ENCODE results near the gene DLGAP1.

Gene DLGAP1

DNA sequence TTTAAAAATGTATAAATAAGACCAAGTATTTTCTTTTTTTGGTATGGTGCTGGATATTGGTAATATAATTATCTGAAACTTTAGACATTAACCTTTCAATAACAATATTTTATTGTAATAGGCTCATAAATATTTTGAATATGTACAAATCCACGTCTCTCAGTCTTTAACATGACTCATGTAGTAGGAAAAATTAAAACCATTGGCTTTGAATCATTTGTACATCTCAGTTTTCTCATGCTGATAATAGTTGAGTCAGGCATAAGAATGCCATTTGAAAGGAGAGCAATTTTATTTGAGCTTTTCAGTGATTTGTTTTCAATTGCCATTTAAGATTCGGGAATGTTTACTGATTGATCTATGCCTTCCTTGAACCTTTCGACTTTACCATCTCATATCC is 640.3 kb downstream of the DLGAP1 start:
- TF ChIP-seq, protein P1, sequence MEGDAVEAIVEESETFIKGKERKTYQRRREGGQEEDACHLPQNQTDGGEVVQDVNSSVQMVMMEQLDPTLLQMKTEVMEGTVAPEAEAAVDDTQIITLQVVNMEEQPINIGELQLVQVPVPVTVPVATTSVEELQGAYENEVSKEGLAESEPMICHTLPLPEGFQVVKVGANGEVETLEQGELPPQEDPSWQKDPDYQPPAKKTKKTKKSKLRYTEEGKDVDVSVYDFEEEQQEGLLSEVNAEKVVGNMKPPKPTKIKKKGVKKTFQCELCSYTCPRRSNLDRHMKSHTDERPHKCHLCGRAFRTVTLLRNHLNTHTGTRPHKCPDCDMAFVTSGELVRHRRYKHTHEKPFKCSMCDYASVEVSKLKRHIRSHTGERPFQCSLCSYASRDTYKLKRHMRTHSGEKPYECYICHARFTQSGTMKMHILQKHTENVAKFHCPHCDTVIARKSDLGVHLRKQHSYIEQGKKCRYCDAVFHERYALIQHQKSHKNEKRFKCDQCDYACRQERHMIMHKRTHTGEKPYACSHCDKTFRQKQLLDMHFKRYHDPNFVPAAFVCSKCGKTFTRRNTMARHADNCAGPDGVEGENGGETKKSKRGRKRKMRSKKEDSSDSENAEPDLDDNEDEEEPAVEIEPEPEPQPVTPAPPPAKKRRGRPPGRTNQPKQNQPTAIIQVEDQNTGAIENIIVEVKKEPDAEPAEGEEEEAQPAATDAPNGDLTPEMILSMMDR (IDR thresholded peaks at IDR 0.05; ENCODE audit: low read depth, low read length) = no peak
- Histone ChIP-seq H3K36me3 (no peaks in the 10 kb centered on the region), H3K27me3 (no peaks in the 10 kb centered on the region), H3K4me1 (no peaks in the 10 kb centered on the region), H3K9me3 (no peaks in the 10 kb centered on the region), H3K4me3 (ENCODE audit: low read depth, low read length) (no peak overlapping the region)
- no peak for DNase-seq

DNA sequence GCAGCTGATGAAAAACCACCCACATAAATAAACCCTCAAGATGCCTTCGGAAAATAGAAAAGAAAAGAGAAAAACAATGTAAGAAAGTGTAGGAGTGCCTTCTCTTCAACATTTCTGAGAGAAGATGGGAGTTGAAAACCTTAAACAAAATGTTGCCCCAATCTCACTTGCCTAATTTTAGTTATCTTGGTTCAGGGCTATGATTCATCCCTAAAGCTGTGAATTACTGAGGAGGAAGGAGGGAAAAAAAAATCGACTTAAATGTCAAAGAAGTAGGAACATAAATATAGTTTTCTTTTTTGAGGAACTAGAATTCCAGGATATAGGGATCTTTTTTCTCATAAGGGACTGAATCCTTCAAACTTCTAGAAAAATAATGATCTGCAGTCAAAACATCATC is 644.8 kb downstream of the DLGAP1 start:
- no peak overlapping the region for H3K4me3 ChIP-seq (ENCODE audit: low read depth, low read length)
- H3K27me3 ChIP-seq = no peaks in the 10 kb centered on the region
- no peak for DNase-seq

DNA sequence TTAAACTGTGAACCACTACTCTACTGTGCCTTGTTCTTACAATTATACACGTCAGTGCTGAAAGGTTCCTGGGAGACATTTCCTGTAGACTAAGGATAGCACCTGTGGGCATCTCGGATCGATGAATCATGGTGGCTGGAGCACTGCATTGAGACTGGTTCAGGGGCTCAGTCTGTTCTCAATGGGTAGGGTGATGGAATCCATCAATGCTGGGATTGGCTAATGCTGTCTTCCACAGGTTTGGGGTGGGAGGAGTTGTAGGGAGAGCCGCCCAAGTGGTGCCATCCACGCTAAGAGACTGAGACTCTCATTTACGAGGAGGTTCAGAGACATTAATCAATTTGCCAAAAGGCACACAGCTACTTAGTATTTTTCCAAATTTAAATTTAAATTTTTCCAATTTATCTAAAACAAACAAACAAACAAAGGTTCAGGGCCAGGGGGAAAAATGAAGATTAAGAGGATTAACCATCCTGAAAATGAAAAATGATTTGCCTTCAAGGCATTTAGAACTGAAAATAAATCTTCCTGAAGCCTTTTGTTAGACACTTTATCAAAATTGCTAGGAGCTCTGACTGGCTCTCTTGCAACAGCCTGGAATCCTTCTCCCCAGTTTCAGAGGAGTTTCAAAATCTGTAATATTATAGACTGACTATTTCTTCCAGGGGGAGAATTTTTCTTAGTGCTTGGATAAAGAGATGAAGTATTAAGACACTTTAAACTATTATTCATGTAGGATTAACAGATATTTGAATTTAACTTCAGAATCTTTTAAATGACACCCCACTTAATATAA is 645.9 kb downstream of the DLGAP1 start:
- H3K9me3 ChIP-seq = no peaks in the 10 kb centered on the region
- TF ChIP-seq, protein P1 (IDR thresholded peaks at IDR 0.05; ENCODE audit: low read depth, low read length) = no peak
- no peaks in the 10 kb centered on the region for H3K36me3 ChIP-seq
- DNase-seq = no peak
- H3K27me3 ChIP-seq = no peaks in the 10 kb centered on the region
- no peaks in the 10 kb centered on the region for H3K4me1 ChIP-seq
- H3K4me3 ChIP-seq (ENCODE audit: low read depth, low read length) = no peak overlapping the region

More for the DNA sequence above, 644.8 kb downstream of the DLGAP1 start:
- H3K4me1 ChIP-seq = no peaks in the 10 kb centered on the region
- TF ChIP-seq, protein P1 (IDR thresholded peaks at IDR 0.05; ENCODE audit: low read depth, low read length) = no peak
- no peaks in the 10 kb centered on the region for H3K9me3 ChIP-seq
- no peaks in the 10 kb centered on the region for H3K36me3 ChIP-seq

- Histone ChIP-seq H3K4me1 (no peaks in the 10 kb centered on the region), H3K27me3 (no peaks in the 10 kb centered on the region), H3K36me3 (no peaks in the 10 kb centered on the region), H3K9me3 (no peaks in the 10 kb centered on the region), H3K4me3 (ENCODE audit: low read depth, low read length) (no peak overlapping the region)
- TF ChIP-seq, protein P1 (IDR thresholded peaks at IDR 0.05; ENCODE audit: low read depth, low read length) = no peak
- DNase-seq = no peak
Measured at GRCh38 chr18:3806656-3807055, 648.5 kb downstream of the DLGAP1 start.

GRCh38 chr18:3804336-3804735 is 650.8 kb downstream of the DLGAP1 start:
- Histone ChIP-seq H3K4me1 (no peaks in the 10 kb centered on the region), H3K4me3 (ENCODE audit: low read depth, low read length) (no peak overlapping the region), H3K9me3 (no peaks in the 10 kb centered on the region), H3K36me3 (no peaks in the 10 kb centered on the region), H3K27me3 (no peaks in the 10 kb centered on the region)
- no peak for DNase-seq
- TF ChIP-seq, protein P1 (IDR thresholded peaks at IDR 0.05; ENCODE audit: low read depth, low read length) = no peak

- no peaks in the 10 kb centered on the region for H3K4me1 ChIP-seq
- DNase-seq = no peak
- no peaks in the 10 kb centered on the region for H3K27me3 ChIP-seq
- H3K9me3 ChIP-seq = no peaks in the 10 kb centered on the region
- H3K36me3 ChIP-seq = no peaks in the 10 kb centered on the region
- TF ChIP-seq, protein P1 (IDR thresholded peaks at IDR 0.05; ENCODE audit: low read depth, low read length) = no peak
- H3K4me3 ChIP-seq (ENCODE audit: low read depth, low read length) = no peak overlapping the region
Measured at GRCh38 chr18:3803350-3803749, 651.8 kb downstream of the DLGAP1 start.
